Measurements from ENCODE around the gene RTL1.
A peak's percentile ranks its signal among the peaks of the same experiment; 100 is the strongest.

The RTL1 gene

GRCh38 chr14:100850841-100851585 is 52.5 kb downstream of the RTL1 start:
- DNase-seq (ENCODE audit: low spot score), result peak; percentile 70

GRCh38 chr14:100849115-100849781 is 54.3 kb downstream of the RTL1 start:
- no peak for DNase-seq (ENCODE audit: low spot score)

- DNase-seq (ENCODE audit: low spot score), result no peak
Measured at GRCh38 chr14:100846309-100846859, 57.1 kb downstream of the RTL1 start.

GRCh38 chr14:100845341-100845740 is 58.2 kb downstream of the RTL1 start:
- DNase-seq (ENCODE audit: low spot score), result no peak

- no peak for DNase-seq (ENCODE audit: low spot score)
Measured at GRCh38 chr14:100844846-100845245, 58.7 kb downstream of the RTL1 start.

GRCh38 chr14:100844421-100844820 is 59.1 kb downstream of the RTL1 start:
- DNase-seq (ENCODE audit: low spot score), result no peak

- no peak for DNase-seq (ENCODE audit: low spot score)
Measured at GRCh38 chr14:100844082-100844408, 59.5 kb downstream of the RTL1 start.

GRCh38 chr14:100842799-100843198 is 60.7 kb downstream of the RTL1 start:
- no peak for DNase-seq (ENCODE audit: low spot score)

GRCh38 chr14:100841761-100842403 is 61.6 kb downstream of the RTL1 start:
- DNase-seq (ENCODE audit: low spot score), result no peak

- DNase-seq (ENCODE audit: low spot score), result no peak
Measured at GRCh38 chr14:100841066-100841760, 62.3 kb downstream of the RTL1 start.

GRCh38 chr14:100840286-100841065 is 63.0 kb downstream of the RTL1 start:
- DNase-seq (ENCODE audit: low spot score), result no peak

GRCh38 chr14:100839681-100840111 is 63.8 kb downstream of the RTL1 start:
- DNase-seq (ENCODE audit: low spot score), result no peak

GRCh38 chr14:100839315-100839585 is 64.3 kb downstream of the RTL1 start:
- DNase-seq (ENCODE audit: low spot score), result no peak

- no peak for DNase-seq (ENCODE audit: low spot score)
Measured at GRCh38 chr14:100838493-100839314, 64.8 kb downstream of the RTL1 start.

GRCh38 chr14:100837805-100838350 is 65.6 kb downstream of the RTL1 start:
- DNase-seq (ENCODE audit: low spot score), result no peak

- no peak for DNase-seq (ENCODE audit: low spot score)
Measured at GRCh38 chr14:100836941-100837804, 66.3 kb downstream of the RTL1 start.

- DNase-seq (ENCODE audit: low spot score), result no peak
Measured at GRCh38 chr14:100836311-100836805, 67.2 kb downstream of the RTL1 start.

- DNase-seq (ENCODE audit: low spot score), result no peak
Measured at GRCh38 chr14:100835548-100836310, 67.8 kb downstream of the RTL1 start.

Data from HuH-7 (cell line).